ENCODE measurements around the gene ADAMTS20. TPM values are rescaled to one million over a fixed set of nuclear protein-coding genes. Genes with fewer than 3 reads are reported as not detected.

The ADAMTS20 gene
- total RNA-seq, 1 experiment from 2014 or later, result 2.7 TPM

DNA sequence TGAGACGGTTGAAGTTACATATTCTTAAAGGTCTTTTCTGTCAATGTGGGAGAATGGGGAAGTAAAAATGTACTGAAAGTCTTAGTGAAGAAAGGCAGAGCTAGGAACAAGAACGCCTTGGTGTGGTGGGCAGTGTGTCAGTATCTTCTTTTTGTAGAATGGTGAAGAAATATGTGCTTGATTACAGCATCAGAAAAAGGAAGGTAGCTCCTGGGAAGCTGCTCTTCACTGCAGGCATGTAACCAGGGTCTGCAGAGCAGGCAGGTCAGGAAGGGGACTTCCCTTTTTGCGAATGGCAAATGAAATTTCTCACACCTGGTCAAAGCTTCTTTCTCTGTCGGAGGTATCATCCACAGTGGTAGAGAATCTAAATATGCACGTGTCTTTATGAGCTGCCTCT lies 226.2 kb downstream of the ADAMTS20 start:
- no peak overlapping the region for H4K8ac ChIP-seq (replicated peaks; ENCODE audit: insufficient read length, low read depth, low read length)
- WGBS (ENCODE audit: extremely low coverage, insufficient read length, low lambda C conversion rate), result 100% methylated on average over 1 of the region's 5 CpGs
- H3T11ph ChIP-seq (ENCODE audit: low read length), result no peak overlapping the region

More for the DNA sequence above, 226.2 kb downstream of the ADAMTS20 start:
- Histone ChIP-seq H2BK120ac (ENCODE audit: low read depth, low read length, poor library complexity, severe bottlenecking) (no peak overlapping the region), H2AFZ (ENCODE audit: low read length) (no peak overlapping the region), H3K27ac (ENCODE audit: insufficient read length, low read depth, low read length) (no peak overlapping the region), H3K79me2 (ENCODE audit: insufficient read depth, low read length) (no peaks in the 10 kb centered on the region), H4K91ac (ENCODE audit: insufficient read length, low read depth, low read length) (no peak overlapping the region), H3K23me2 (ENCODE audit: insufficient read length, low read depth, low read length, poor library complexity, severe bottlenecking) (no peaks in the 10 kb centered on the region), H3K14ac (ENCODE audit: insufficient read depth, low read length) (no peak overlapping the region), H3K18ac (ENCODE audit: insufficient read length, low read depth, low read length) (no peak overlapping the region), H3K56ac (ENCODE audit: insufficient read length, low read depth, low read length) (no peak overlapping the region), H2BK15ac (ENCODE audit: low read depth, low read length) (no peak overlapping the region), H4K5ac (ENCODE audit: insufficient read length, low read depth, low read length) (no peak overlapping the region), H3K27me3 (ENCODE audit: insufficient read depth, low read length) (no peaks in the 10 kb centered on the region), H4K20me1 (ENCODE audit: control insufficient read depth, insufficient read depth, insufficient read length) (no peaks in the 10 kb centered on the region), H3K4me2 (ENCODE audit: insufficient read depth, insufficient read length, low read length) (no peak overlapping the region), H2BK12ac (ENCODE audit: insufficient read length, low read depth, low read length) (no peak overlapping the region), H3K4ac (ENCODE audit: low read depth, low read length) (no peak overlapping the region), H3K4me1 (ENCODE audit: insufficient read depth, low read length) (no peaks in the 10 kb centered on the region), H2BK5ac (ENCODE audit: insufficient read length, low read length) (no peak overlapping the region), H2BK20ac (ENCODE audit: low read depth, low read length, poor library complexity, severe bottlenecking) (no peak overlapping the region), H3K79me1 (ENCODE audit: insufficient read depth, low read depth, low read length, poor library complexity, severe bottlenecking) (no peaks in the 10 kb centered on the region), H3K23ac (ENCODE audit: insufficient read length, low read depth, low read length) (no peak overlapping the region), H3K9me3 (ENCODE audit: control insufficient read depth, low read depth, low read length) (no peaks in the 10 kb centered on the region), H3K9ac (ENCODE audit: extremely low read depth, insufficient read length, low read length) (no peak overlapping the region), H2AK5ac (ENCODE audit: insufficient read length, low read length) (no peak overlapping the region)
- Mint-ChIP-seq H3K36me3 (ENCODE audit: insufficient read depth in 1 of 3, low read depth in 3 of 3) (peaks cover 0 to 16% (median 8%) of the 10 kb centered on the region in 3 experiments; a peak in 5 of 7 replicates), H3K4me3 (no peak overlapping the region), H3K9me3 (peaks cover 12 to 22% of the 10 kb centered on the region in 2 experiments), H3K27me3 (ENCODE audit: low read depth) (no peaks in the 10 kb centered on the region), H3K4me1 (0 out of 4 replicates have a peak, but pooled peaks cover 0 to 3% of the 10 kb centered on the region in 2 experiments), H3K27ac (no peak overlapping the region)
- no peak for DNase-seq
- TF ChIP-seq, protein P1, sequence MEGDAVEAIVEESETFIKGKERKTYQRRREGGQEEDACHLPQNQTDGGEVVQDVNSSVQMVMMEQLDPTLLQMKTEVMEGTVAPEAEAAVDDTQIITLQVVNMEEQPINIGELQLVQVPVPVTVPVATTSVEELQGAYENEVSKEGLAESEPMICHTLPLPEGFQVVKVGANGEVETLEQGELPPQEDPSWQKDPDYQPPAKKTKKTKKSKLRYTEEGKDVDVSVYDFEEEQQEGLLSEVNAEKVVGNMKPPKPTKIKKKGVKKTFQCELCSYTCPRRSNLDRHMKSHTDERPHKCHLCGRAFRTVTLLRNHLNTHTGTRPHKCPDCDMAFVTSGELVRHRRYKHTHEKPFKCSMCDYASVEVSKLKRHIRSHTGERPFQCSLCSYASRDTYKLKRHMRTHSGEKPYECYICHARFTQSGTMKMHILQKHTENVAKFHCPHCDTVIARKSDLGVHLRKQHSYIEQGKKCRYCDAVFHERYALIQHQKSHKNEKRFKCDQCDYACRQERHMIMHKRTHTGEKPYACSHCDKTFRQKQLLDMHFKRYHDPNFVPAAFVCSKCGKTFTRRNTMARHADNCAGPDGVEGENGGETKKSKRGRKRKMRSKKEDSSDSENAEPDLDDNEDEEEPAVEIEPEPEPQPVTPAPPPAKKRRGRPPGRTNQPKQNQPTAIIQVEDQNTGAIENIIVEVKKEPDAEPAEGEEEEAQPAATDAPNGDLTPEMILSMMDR (conservative IDR thresholded peaks at IDR 0.05), result no peak
